LNCaP clone FGC (cell line): Measurements from ENCODE around the gene TTLL5.

Experiments
- DNase-seq: peaks from one replicate; pipeline ENCODE4 v3.0.0-alpha.2; 2011; ENCODE audit warnings: low read depth
- H3K4me3 ChIP-seq: 2 replicates; pipeline ENCODE4 v1.5.1; 2011; ENCODE audit warnings: mild to moderate bottlenecking, low read depth, low read length, control low read depth
- TF ChIP-seq, protein P1 (sequence below): IDR thresholded peaks from 2 replicates; pipeline ENCODE4 v1.5.1; 2012; ENCODE audit warnings: mild to moderate bottlenecking; ENCODE audit not compliant: control insufficient read depth, insufficient read depth; ENCODE audit errors: extremely low read depth

The TTLL5 gene

DNA sequence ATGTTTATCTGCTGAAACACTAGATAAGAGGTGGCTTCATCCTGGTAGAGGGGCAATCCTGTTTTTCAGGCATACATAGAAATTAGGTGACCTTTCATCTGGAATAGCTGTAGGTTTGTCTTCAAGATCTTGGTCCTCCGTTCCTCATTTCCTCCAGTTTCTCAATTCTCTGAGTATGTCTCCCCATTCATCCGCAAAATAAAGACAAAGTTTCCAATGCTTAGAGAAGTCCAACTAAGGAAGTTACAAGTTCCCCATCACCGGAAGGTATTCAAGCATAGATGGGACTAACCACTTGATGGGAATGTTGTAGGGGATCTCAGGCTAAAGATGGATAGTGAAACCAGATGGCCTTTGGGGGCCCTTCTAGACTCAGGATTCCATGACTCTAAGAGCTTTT lies 34.6 kb upstream of the TTLL5 start:
- no peak for DNase-seq
- no peak overlapping the region for H3K4me3 ChIP-seq
- TF ChIP-seq, protein P1, sequence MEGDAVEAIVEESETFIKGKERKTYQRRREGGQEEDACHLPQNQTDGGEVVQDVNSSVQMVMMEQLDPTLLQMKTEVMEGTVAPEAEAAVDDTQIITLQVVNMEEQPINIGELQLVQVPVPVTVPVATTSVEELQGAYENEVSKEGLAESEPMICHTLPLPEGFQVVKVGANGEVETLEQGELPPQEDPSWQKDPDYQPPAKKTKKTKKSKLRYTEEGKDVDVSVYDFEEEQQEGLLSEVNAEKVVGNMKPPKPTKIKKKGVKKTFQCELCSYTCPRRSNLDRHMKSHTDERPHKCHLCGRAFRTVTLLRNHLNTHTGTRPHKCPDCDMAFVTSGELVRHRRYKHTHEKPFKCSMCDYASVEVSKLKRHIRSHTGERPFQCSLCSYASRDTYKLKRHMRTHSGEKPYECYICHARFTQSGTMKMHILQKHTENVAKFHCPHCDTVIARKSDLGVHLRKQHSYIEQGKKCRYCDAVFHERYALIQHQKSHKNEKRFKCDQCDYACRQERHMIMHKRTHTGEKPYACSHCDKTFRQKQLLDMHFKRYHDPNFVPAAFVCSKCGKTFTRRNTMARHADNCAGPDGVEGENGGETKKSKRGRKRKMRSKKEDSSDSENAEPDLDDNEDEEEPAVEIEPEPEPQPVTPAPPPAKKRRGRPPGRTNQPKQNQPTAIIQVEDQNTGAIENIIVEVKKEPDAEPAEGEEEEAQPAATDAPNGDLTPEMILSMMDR: no peak

DNA sequence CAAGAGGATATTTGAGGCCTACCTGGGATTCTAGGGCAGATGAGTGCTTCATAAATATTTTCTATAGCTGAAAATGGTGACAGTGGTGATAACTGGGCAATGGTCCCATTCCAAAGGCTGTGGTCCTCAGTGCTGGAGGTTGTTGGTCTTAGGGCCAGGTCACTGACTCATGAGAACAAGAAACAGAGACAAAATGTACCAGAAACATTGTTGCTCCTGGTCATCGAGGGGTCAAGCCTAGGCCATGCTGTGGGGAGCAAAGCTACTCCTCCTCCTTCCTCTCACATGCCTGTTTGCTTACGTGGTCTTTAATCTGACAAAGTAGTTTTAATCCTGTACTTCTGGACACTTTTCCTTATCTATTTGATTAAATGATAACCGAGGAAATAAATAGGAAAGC lies 34.2 kb upstream of the TTLL5 start:
- no peak overlapping the region for H3K4me3 ChIP-seq
- no peak for DNase-seq
- TF ChIP-seq, protein P1: no peak

DNA sequence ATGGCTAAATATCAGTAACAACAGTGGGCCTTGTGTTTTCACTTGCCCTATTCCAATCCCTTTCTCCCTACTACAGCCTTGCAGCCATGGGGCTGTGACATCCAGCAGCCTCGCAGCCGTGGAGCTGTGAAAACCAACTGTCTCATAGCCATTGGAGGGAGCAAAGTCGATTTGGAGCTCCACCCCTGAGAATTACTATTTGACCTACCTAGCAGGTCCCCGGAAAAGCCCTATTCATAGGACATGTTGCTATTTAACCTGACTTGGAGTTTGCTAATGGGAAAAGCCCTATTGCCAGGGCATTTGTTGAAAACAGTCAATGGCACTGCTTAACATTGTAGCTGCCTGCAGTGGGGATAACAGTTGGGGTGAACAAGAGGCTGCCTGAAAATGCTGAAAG lies 33.6 kb upstream of the TTLL5 start:
- H3K4me3 ChIP-seq: no peak overlapping the region
- DNase-seq: no peak
- TF ChIP-seq, protein P1: no peak

DNA sequence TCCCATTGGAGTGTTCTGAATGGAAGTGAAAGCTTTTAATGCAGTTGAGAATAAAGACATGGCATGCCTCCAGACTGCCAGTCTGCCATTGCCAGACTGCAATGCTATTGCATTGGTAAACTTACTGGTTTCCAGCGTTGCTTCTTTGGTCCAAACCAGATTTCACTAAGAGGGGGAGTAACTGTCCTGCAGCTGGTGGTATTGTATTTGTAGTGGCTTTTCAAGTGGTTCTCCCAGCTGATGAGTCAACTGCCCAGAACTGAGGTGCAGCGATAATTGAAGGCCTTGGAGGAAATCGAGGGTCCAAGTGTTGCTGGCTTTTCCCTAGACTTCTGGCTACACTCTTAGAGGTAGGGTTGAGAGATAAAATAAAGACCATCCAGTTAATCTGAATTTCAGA lies 32.2 kb upstream of the TTLL5 start:
- no peak for DNase-seq

DNA sequence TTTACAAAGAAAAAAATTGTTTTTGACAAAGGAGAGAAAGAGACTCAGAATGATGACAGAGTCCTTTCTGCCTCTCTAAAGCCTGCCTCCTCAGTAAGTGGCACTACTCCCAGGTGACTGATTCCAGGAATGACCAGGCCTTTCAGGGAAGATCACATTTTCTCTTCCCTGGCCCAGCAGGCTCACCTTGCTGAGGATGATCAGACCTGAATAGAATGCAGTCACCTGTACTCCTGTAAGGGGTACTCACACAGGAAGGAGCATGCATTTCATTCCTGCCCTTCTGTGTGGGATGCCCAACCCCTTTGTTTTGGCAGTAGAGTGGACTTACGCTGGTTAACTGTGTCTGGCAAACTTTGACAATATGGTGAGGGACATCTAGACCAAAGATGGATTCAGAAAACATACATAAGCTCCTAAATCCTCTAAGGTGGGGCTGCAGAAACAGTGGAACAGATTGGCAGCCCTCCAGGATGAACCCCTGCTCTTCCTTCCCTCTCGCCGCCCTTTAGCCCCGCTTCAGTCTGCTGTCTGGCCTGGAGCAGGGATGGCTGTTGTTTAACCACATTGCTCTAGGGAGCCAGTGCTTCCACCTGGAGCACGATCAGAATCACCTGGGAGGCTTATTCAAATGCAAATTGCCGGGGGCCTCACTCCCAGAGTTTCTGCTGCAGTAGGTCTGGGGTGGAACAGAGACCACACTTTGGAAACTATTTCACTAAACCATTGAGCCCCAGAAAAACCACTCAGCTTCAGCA lies 30.2 kb upstream of the TTLL5 start:
- TF ChIP-seq, protein P1: no peak
- DNase-seq: no peak
- no peak overlapping the region for H3K4me3 ChIP-seq

More for the DNA sequence above, 32.2 kb upstream of the TTLL5 start:
- no peak overlapping the region for H3K4me3 ChIP-seq
- TF ChIP-seq, protein P1: no peak

DNA sequence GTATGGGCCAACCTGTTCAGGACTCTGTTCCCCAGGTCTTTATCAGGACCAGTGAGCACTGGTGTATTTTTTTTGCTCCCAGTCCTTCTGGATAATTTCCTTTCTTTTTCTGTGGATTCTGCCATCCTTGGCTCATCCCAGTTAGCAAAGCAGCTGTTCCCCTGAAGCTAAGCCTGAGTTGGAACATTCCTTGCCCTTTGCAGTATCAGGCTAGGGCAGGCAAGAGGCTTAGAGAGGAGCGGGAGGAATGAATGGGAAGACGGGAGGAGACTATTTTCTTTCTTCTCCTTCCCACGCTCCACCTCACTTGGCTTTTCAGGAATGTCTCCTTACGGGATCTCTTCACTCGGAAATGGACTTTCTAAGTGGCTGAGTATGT lies 29.6 kb upstream of the TTLL5 start:
- DNase-seq: no peak

More for the DNA sequence above, 29.6 kb upstream of the TTLL5 start:
- H3K4me3 ChIP-seq: no peak overlapping the region
- TF ChIP-seq, protein P1: no peak
